ENCODE data around the gene TMED6.

The TMED6 gene

DNA sequence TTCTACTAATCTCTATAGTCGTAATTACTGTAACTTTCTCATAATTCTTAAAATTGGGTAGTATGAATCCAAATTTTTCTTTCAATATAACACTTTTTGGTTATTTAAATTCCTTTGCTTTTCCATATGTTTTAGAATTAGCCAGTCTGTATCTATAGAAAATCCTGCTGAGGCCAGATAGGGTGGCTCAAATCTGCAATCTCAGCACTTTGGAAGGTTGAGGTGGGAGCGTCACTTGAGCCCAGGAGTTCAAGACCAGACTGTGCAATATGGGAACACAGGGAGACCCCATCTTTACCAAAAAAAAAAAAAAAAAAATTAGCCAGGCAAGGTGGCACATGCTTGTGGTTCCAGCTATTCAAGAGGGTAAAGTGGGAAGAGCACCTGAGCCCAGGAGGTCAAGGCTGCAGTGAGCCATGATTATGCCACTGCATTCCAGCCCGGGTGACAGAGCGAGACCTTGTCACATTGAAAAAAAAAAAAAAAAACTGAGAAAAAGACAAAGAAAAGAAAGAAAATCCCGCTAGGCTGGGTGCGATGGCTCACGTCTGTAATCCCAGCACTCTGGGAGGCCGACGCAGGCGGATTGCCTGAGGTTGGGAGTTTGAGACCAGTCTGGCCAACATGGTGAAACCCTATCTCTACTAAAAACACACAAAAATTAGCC lies 24.9 kb upstream of the TMED6 start:
- peaks cover 84% of the 10 kb centered on the region for H3K36me3 ChIP-seq (ENCODE audit: control insufficient read depth, low read length)
- H3K27ac ChIP-seq (ENCODE audit: low read depth, low read length): peak overlapping the region; percentile 15; the same call in 1 of the 2 replicates
- TF ChIP-seq EZH2phosphoT487 (IDR thresholded peaks at IDR 0.05; ENCODE audit: borderline replicate concordance, low read length): no peak
- no peak for TF ChIP-seq CTCF (IDR thresholded peaks at IDR 0.05; ENCODE audit: low read depth, low read length, poor library complexity, severe bottlenecking)
- H3K9me2 ChIP-seq (replicated peaks; ENCODE audit: control insufficient read depth, low read length): no peaks in the 10 kb centered on the region
- peaks cover 84% of the 10 kb centered on the region for H3K79me2 ChIP-seq (ENCODE audit: control insufficient read depth, low read length)
- no peaks in the 10 kb centered on the region for H3K27me3 ChIP-seq (ENCODE audit: control insufficient read depth, low read length)
- no peaks in the 10 kb centered on the region for H3K9me3 ChIP-seq (ENCODE audit: control insufficient read depth, insufficient read depth, low read length)
- peaks cover 35% of the 10 kb centered on the region for H3F3A ChIP-seq (ENCODE audit: control insufficient read depth, insufficient read depth)
- no peaks in the 10 kb centered on the region for H4K20me1 ChIP-seq (ENCODE audit: control insufficient read depth, insufficient read depth, low read depth, low read length)
- H3K4me3 ChIP-seq (ENCODE audit: low read length): no peak overlapping the region
- no peak overlapping the region for H3K4me2 ChIP-seq (ENCODE audit: low read length)
- H3K4me1 ChIP-seq (ENCODE audit: control insufficient read depth, low read length): peaks cover 75% of the 10 kb centered on the region

GRCh38 chr16:69373019-69373418 lies 21.4 kb upstream of the TMED6 start:
- Histone ChIP-seq H3K9me2 (replicated peaks; ENCODE audit: control insufficient read depth, low read length) (no peaks in the 10 kb centered on the region), H3K79me2 (ENCODE audit: control insufficient read depth, low read length) (peaks cover 72% of the 10 kb centered on the region), H3K4me3 (ENCODE audit: low read length) (peak overlapping the region; percentile 54), H3K27ac (ENCODE audit: low read depth, low read length) (peak overlapping the region; percentile 96), H3K9me3 (ENCODE audit: control insufficient read depth, insufficient read depth, low read length) (no peaks in the 10 kb centered on the region), H4K20me1 (ENCODE audit: control insufficient read depth, insufficient read depth, low read depth, low read length) (no peaks in the 10 kb centered on the region), H3K4me2 (ENCODE audit: low read length) (peak overlapping the region; percentile 66), H3K27me3 (ENCODE audit: control insufficient read depth, low read length) (no peaks in the 10 kb centered on the region), H3K4me1 (ENCODE audit: control insufficient read depth, low read length) (peaks cover 79% of the 10 kb centered on the region), H3K36me3 (ENCODE audit: control insufficient read depth, low read length) (peaks cover 83% of the 10 kb centered on the region), H3F3A (ENCODE audit: control insufficient read depth, insufficient read depth) (peaks cover 37% of the 10 kb centered on the region)
- no peak for TF ChIP-seq CTCF (IDR thresholded peaks at IDR 0.05; ENCODE audit: low read depth, low read length, poor library complexity, severe bottlenecking)

- Histone ChIP-seq H3K9me3 (ENCODE audit: control insufficient read depth, insufficient read depth, low read length) (no peaks in the 10 kb centered on the region), H3K4me3 (ENCODE audit: low read length) (peak overlapping the region; percentile 54), H3K79me2 (ENCODE audit: control insufficient read depth, low read length) (peaks cover 68% of the 10 kb centered on the region), H3K4me2 (ENCODE audit: low read length) (peak overlapping the region; percentile 66), H3K9me2 (replicated peaks; ENCODE audit: control insufficient read depth, low read length) (no peaks in the 10 kb centered on the region), H3K4me1 (ENCODE audit: control insufficient read depth, low read length) (peaks cover 70% of the 10 kb centered on the region), H3K27me3 (ENCODE audit: control insufficient read depth, low read length) (no peaks in the 10 kb centered on the region), H3K36me3 (ENCODE audit: control insufficient read depth, low read length) (peaks cover 84% of the 10 kb centered on the region), H4K20me1 (ENCODE audit: control insufficient read depth, insufficient read depth, low read depth, low read length) (no peaks in the 10 kb centered on the region), H3K27ac (ENCODE audit: low read depth, low read length) (peak overlapping the region; percentile 96), H3F3A (ENCODE audit: control insufficient read depth, insufficient read depth) (peaks cover 37% of the 10 kb centered on the region)
- no peak for TF ChIP-seq EZH2phosphoT487 (IDR thresholded peaks at IDR 0.05; ENCODE audit: borderline replicate concordance, low read length)
These were observed 20.0 kb upstream of the TMED6 start for GRCh38 chr16:69371564-69371963.

DNA sequence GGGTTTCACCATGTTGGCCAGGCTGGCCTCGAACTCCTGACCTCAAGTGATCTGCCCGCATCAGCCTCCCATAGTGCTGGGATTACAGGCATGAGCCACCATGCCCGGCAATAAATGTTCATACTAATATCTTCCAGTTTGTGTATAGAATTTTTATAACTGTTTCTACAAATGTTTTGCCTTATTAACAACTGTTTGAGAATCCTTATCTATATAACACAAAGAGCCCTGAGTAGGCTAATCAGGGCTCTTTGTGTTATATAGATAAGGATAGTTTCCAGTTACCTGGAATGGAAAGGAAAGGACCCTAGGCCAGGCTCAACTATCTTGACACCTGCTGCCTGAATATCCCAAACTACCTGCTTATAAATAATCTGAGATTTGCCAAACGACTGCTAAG lies 17.3 kb upstream of the TMED6 start:
- Histone ChIP-seq H3K36me3 (ENCODE audit: control insufficient read depth, low read length) (peaks cover 91% of the 10 kb centered on the region), H3K27ac (ENCODE audit: low read depth, low read length) (no peak overlapping the region), H3K9me3 (ENCODE audit: control insufficient read depth, insufficient read depth, low read length) (no peaks in the 10 kb centered on the region), H4K20me1 (ENCODE audit: control insufficient read depth, insufficient read depth, low read depth, low read length) (no peaks in the 10 kb centered on the region), H3F3A (ENCODE audit: control insufficient read depth, insufficient read depth) (peaks cover 24% of the 10 kb centered on the region), H3K4me1 (ENCODE audit: control insufficient read depth, low read length) (peaks cover 57% of the 10 kb centered on the region), H3K4me3 (ENCODE audit: low read length) (no peak overlapping the region), H3K4me2 (ENCODE audit: low read length) (no peak overlapping the region), H3K79me2 (ENCODE audit: control insufficient read depth, low read length) (peaks cover 60% of the 10 kb centered on the region), H3K9me2 (replicated peaks; ENCODE audit: control insufficient read depth, low read length) (no peaks in the 10 kb centered on the region), H3K27me3 (ENCODE audit: control insufficient read depth, low read length) (no peaks in the 10 kb centered on the region)
- TF ChIP-seq CTCF (IDR thresholded peaks at IDR 0.05; ENCODE audit: low read depth, low read length, poor library complexity, severe bottlenecking) (no peak), EZH2phosphoT487 (IDR thresholded peaks at IDR 0.05; ENCODE audit: borderline replicate concordance, low read length) (no peak)

Data from DOHH2 (cell line).